BJ (cell line): ENCODE data around the gene VWF. TPM values are rescaled to one million over a fixed set of nuclear protein-coding genes. Genes with fewer than 3 reads are reported as not detected.

ENCODE experiments used
- CTCF ChIA-PET: fragments of 350-600 bp; formaldehyde crosslinking; extraction: SDS; loops from one replicate; lab custom pipeline; 2021; ENCODE audit warnings: antibody characterized with exemption, inconsistent platforms; lab: Yijun Ruan, JAX
- POLR2A ChIA-PET: fragments of 300-600 bp; sonication (Branson Sonifier 250); formaldehyde crosslinking; extraction: SDS; loops from one replicate; lab custom pipeline; 2021; ENCODE audit warnings: antibody characterized with exemption; lab: Charles Lee
- DNase-seq: peaks from one replicate; pipeline ENCODE4 v3.0.0-alpha.2; 2011; ENCODE audit warnings: low read depth
- H3K27me3 ChIP-seq: 2 replicates; pipeline ENCODE4 v1.6.0; 2011; ENCODE audit warnings: low read length; ENCODE audit not compliant: control insufficient read depth, insufficient read depth
- H3K36me3 ChIP-seq: 2 replicates; pipeline ENCODE4 v1.5.1; 2011; ENCODE audit warnings: low read length; ENCODE audit not compliant: control insufficient read depth, insufficient read depth
- H3K4me3 ChIP-seq: 2 replicates; pipeline ENCODE4 v1.5.1; 2011; ENCODE audit warnings: low read depth, mild to moderate bottlenecking, control low read depth, low read length
- polyA plus RNA-seq: library from polyadenylated mRNA; depleted of rRNA; stranded (reverse); fragments of >200 nt; gene quantifications from 2 replicates; pipeline ENCODE4 v1.2.3, GENCODE V29; 2011
- TF ChIP-seq, protein P1 (sequence below): IDR thresholded peaks from 2 replicates; pipeline ENCODE4 v1.5.1; 2011; ENCODE audit warnings: low read depth, mild to moderate bottlenecking, control low read depth, inconsistent platforms, low read length, moderate library complexity; ENCODE audit not compliant: insufficient read depth

VWF gene
- polyA plus RNA-seq, 1 experiment: 0.06 TPM

DNA sequence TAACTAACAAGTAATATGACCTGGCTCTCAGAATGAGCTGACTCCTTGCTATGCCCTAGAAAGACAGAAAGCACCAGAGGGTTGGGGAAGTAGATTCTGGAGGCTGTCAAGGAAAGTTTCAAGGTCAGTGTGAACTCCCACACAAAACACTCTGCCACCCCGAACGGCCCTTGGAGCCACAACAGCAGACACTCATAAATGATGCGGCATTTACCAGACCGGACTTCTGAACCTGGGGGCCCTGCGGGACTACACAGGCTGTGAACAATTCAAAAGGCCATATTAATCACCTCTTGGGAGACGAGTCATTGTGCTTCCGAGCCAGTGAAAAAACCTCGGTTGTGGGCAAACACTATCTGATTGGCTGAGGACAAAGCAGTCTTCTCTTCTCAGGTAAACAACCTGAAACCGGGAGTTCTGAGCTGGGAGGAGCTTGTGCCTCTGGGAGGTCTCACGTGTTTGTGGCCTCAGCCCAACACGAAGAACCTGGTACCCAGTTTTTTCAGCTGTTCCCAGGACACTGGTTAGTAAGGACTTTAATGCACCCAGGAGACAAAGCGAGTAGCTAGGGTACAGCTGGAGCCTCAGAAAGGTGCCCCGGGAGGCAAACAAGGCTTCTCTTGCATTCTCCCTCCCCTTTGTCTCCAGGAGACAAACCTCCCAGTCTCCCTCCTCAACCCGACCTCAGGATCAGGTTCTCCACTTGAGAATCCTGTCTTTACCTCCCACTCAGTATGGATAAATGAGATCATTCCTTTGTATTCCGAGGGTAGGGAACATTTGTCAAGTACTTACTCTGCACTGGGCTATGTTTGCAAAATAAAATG, 35.3 kb downstream of the VWF start:
- Histone ChIP-seq H3K27me3 (no peaks in the 10 kb centered on the region), H3K36me3 (no peaks in the 10 kb centered on the region), H3K4me3 (no peak overlapping the region)
- CTCF ChIA-PET: interaction anchor here (1.3 kb wide), 1 partner anchor 79 kb away, joined by 3 read pairs; no protein-coding TSS in a partner anchor
- TF ChIP-seq, protein P1, sequence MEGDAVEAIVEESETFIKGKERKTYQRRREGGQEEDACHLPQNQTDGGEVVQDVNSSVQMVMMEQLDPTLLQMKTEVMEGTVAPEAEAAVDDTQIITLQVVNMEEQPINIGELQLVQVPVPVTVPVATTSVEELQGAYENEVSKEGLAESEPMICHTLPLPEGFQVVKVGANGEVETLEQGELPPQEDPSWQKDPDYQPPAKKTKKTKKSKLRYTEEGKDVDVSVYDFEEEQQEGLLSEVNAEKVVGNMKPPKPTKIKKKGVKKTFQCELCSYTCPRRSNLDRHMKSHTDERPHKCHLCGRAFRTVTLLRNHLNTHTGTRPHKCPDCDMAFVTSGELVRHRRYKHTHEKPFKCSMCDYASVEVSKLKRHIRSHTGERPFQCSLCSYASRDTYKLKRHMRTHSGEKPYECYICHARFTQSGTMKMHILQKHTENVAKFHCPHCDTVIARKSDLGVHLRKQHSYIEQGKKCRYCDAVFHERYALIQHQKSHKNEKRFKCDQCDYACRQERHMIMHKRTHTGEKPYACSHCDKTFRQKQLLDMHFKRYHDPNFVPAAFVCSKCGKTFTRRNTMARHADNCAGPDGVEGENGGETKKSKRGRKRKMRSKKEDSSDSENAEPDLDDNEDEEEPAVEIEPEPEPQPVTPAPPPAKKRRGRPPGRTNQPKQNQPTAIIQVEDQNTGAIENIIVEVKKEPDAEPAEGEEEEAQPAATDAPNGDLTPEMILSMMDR: no peak
- POLR2A ChIA-PET: no interaction called here
- DNase-seq: no peak

DNA sequence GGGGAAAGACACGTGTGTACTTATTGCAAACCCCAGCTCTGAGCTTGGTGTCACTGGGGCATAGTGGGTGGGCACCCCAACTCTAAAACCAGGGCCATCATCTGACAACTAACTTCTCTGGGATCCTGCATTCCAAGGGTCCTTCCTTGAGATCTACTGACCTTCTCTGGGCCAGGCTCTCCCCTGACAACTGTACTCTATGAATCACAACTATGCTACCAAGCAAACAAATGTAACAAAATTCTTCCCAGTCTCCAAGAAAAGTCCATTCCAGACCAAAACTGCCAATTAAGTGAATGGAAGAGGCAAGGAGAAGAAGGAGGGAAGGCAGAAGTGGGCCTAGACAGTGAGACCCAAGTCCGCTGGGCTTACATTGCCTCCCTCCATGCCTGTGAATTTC, 38.2 kb downstream of the VWF start:
- Histone ChIP-seq H3K4me3 (no peak overlapping the region), H3K36me3 (no peaks in the 10 kb centered on the region), H3K27me3 (no peaks in the 10 kb centered on the region)
- ChIA-PET CTCF (no interaction called here), POLR2A (no interaction called here)
- DNase-seq: no peak
- TF ChIP-seq, protein P1: no peak

DNA sequence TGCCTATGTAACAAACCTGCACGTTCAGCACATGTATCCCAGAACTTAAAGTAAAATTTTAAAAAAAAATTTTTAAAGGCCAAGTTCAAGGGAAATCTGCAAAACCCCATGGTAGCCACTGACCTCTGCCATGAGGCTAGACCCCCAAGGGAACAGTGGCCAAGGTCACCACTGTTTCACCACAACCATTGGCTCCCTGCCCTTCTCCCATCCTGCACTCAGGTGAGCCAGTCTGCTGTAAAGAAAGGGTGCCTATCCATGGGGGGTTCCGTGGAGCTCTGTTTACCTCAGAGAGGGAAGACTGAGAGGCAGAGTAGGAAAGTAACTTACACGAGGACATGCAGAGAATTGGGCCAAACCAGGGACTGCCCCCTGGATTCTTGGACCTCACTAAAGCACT, 38.6 kb downstream of the VWF start:
- no peaks in the 10 kb centered on the region for H3K36me3 ChIP-seq
- no peak overlapping the region for H3K4me3 ChIP-seq
- CTCF ChIA-PET: no interaction called here
- no peaks in the 10 kb centered on the region for H3K27me3 ChIP-seq
- POLR2A ChIA-PET: no interaction called here
- TF ChIP-seq, protein P1: no peak
- DNase-seq: no peak

DNA sequence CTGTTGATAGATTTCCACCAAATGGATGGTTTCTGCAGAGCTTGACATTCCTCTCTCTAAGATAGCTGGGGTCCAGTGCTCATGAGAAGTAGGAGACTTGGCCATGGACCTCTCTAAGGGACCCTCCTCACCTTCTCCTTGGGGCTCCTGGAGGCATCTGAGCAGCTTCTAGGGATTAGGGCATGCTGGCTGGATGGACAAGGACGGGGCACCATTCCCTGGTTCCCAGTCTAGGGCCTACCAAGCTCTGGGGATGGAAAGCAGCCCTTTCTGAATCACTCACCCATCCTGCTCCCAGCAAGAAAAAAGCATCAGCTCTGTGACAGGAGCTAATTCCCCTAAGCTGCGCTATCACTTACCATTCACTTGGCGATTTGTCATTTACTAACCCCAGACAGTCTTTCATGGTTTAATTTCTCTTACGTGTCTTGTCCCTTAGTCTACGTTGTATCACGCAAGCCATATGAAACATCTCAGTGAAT, 39.5 kb downstream of the VWF start:
- Histone ChIP-seq H3K27me3 (no peaks in the 10 kb centered on the region), H3K4me3 (no peak overlapping the region), H3K36me3 (no peaks in the 10 kb centered on the region)
- POLR2A ChIA-PET: no interaction called here
- no peak for DNase-seq
- TF ChIP-seq, protein P1: no peak
- CTCF ChIA-PET: interaction anchor here (0.6 to 2.6 kb wide), 8 partner anchors 8 to 194 kb away, joined by 3 to 15 read pairs (median 4); no protein-coding TSS in a partner anchor

DNA sequence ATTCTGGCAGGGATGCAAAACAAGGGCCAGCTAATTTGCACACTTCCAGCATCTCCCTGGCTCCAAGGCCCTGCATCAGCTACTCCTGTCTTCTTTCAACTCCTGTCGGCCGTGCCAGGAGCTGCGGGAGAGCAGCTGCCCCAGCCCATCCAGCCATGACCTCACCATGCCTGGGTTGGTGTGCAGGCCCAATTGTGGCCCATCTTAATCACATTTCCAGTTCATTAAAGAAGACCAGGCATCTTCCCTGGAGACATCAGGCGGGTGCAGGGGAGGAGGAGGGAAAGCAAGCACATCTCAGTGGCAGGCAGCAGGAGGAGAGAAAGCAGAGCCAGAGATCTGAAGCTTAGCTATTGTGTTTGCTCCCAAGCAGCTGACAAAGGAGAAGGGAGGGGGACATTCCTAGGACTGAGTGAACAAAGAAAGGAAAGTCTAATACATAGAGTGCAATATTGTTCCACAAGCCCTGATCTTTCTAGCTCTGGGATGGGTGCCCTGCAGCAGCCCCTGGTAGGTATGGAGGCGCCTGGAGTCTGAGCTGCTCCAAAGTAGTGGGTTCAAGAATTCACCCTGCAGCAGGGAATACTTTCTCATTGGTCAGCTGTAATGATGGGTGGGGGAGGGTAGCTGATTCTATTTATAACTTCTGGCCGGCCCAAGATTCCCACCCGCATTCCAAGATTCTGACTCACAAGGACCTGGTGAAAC, 40.1 kb downstream of the VWF start:
- H3K36me3 ChIP-seq: no peaks in the 10 kb centered on the region
- POLR2A ChIA-PET: no interaction called here
- H3K4me3 ChIP-seq: no peak overlapping the region
- CTCF ChIA-PET: interaction anchor here (0.8 to 2.6 kb wide), 7 partner anchors 9 to 194 kb away, joined by 3 to 15 read pairs (median 4); no protein-coding TSS in a partner anchor
- no peak for DNase-seq
- no peaks in the 10 kb centered on the region for H3K27me3 ChIP-seq
- TF ChIP-seq, protein P1: no peak
